Skeletal muscle tissue (tissue), 5 donors: Measurements from ENCODE around the gene PUM1. TPM values are rescaled to one million over a fixed set of nuclear protein-coding genes. Genes with fewer than 3 reads are reported as not detected.

Source experiments
- H3K27ac ChIP-seq: one replicate; pipeline ENCODE4 v1.7.0; 2013; ENCODE audit warnings: mild to moderate bottlenecking, low read depth, low read length, inconsistent platforms
- H3K27me3 ChIP-seq, 3 donors: one replicate each; pipeline ENCODE4 v1.7.0; 2013; ENCODE audit warnings: low read length in 3 of 3; ENCODE audit not compliant: control insufficient read depth in 3 of 3, insufficient read depth in 3 of 3
- H3K36me3 ChIP-seq, 3 donors: one replicate each; pipeline ENCODE4 v1.7.0; 2013; ENCODE audit warnings: low read length in 3 of 3; ENCODE audit not compliant: control insufficient read depth in 3 of 3, insufficient read depth in 3 of 3
- H3K4me1 ChIP-seq, 3 donors: one replicate each; pipeline ENCODE4 v1.7.0; 2013; ENCODE audit warnings: low read length in 3 of 3, mild to moderate bottlenecking in 3 of 3; ENCODE audit not compliant: control insufficient read depth in 3 of 3, insufficient read depth in 3 of 3
- H3K4me3 ChIP-seq, 3 donors: one replicate each; pipeline ENCODE4 v1.7.0; 2013; ENCODE audit warnings: low read length in 3 of 3
- H3K9ac ChIP-seq, 3 donors: one replicate each; pipeline ENCODE4 v1.7.0; 2013; ENCODE audit warnings: low read length in 3 of 3, mild to moderate bottlenecking in 3 of 3, moderate library complexity in 2 of 3, low read depth in 1 of 3
- H3K9me3 ChIP-seq, 3 donors: one replicate each; pipeline ENCODE4 v1.7.0; 2013; ENCODE audit warnings: low read length in 3 of 3; ENCODE audit not compliant: control insufficient read depth in 3 of 3
- small RNA-seq: library from RNA; depleted of rRNA; stranded (forward); fragments of <200 nt; gene quantifications from one replicate; pipeline ENCODE3, GENCODE V24; 2014
- total RNA-seq: library from RNA; depleted of rRNA; stranded (reverse); fragments of >200 nt; gene quantifications from one replicate; pipeline ENCODE4 v1.2.3, GENCODE V29; 2014
- donor health status: Osteomylitis.

PUM1 gene
- total RNA-seq, 1 donor from 2014 or later = 68.9 TPM

- Histone ChIP-seq H3K9ac (no peak overlapping the region), H3K4me1 (peaks cover 6 to 18% (median 8%) of the 10 kb centered on the region in 3 donors), H3K27ac (no peak overlapping the region), H3K4me3 (no peak overlapping the region), H3K36me3 (no peaks in the 10 kb centered on the region), H3K27me3 (peaks cover 0 to 2% (median 0%) of the 10 kb centered on the region in 3 donors), H3K9me3 (no peaks in the 10 kb centered on the region)
Observed at GRCh38 chr1:30883389-30884172, 181.9 kb downstream of the PUM1 start.

DNA sequence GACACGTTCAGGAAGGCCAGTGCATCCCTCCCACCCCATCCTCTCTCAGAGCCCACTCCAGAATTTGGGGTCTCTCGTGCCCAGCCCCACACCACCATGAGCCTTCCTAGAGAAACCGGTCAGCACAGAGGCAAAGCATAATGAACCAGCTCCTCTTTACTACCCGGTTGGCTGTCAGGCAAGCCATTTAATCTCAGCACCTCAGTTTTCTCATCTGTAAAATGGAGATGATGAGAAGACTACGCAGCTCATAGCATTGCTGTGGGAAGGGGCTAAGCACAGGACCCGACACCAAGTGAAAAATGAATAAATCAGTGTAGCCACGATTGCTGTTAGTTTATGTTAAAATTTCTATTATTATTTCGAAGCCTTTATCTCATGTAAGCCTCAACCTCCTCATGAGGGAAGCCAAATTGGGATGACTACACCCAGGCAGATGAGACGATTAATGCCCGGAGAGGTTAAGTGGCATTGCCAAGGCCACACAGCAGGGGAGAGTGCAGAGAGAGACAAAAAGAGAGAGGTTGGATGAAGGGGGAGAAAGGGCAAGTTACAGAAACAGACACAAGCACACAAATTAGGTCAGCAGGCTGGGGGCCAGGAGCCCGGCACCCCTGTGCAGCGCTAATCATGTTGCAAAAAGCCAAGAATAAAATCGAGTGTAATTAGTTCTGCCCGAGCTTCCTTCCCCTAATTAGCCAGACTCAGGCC lies 182.7 kb downstream of the PUM1 start:
- H3K9me3 ChIP-seq = no peaks in the 10 kb centered on the region
- peaks cover under 1 to 17% (median 4%) of the 10 kb centered on the region in 3 donors for H3K4me1 ChIP-seq
- no peaks in the 10 kb centered on the region for H3K36me3 ChIP-seq
- no peak overlapping the region for H3K9ac ChIP-seq
- H3K27ac ChIP-seq = no peak overlapping the region
- peaks cover 0 to 2% (median 0%) of the 10 kb centered on the region in 3 donors for H3K27me3 ChIP-seq
- H3K4me3 ChIP-seq = no peak overlapping the region

Small RNA genes within 50 kb of the gene (small RNA-seq; reads per million reads assigned to genes)
- gene AL356320.1 = not detected
- gene RN7SL371P = not detected

Other genes with a start within 250 kb of the PUM1 start
- 8.9 TPM for gene SDC3, start 157.0 kb downstream of the PUM1 start, total RNA-seq
- not detected for gene NKAIN1, start 174.2 kb upstream of the PUM1 start, total RNA-seq
- gene SNRNP40, start 231.1 kb upstream of the PUM1 start, total RNA-seq = 84.5 TPM
- gene ZCCHC17, start 231.3 kb upstream of the PUM1 start, total RNA-seq = 19.8 TPM